SKM-1 treated with dmso at 0.1 percent for 144 hours (cell line): ENCODE data around the gene TXNL4A.

Source experiments
- DNase-seq: peaks from one replicate; lab custom pipeline; 2025; ENCODE audit not compliant: unreplicated experiment; lab: John Stamatoyannopoulos, UW

TXNL4A gene

DNA sequence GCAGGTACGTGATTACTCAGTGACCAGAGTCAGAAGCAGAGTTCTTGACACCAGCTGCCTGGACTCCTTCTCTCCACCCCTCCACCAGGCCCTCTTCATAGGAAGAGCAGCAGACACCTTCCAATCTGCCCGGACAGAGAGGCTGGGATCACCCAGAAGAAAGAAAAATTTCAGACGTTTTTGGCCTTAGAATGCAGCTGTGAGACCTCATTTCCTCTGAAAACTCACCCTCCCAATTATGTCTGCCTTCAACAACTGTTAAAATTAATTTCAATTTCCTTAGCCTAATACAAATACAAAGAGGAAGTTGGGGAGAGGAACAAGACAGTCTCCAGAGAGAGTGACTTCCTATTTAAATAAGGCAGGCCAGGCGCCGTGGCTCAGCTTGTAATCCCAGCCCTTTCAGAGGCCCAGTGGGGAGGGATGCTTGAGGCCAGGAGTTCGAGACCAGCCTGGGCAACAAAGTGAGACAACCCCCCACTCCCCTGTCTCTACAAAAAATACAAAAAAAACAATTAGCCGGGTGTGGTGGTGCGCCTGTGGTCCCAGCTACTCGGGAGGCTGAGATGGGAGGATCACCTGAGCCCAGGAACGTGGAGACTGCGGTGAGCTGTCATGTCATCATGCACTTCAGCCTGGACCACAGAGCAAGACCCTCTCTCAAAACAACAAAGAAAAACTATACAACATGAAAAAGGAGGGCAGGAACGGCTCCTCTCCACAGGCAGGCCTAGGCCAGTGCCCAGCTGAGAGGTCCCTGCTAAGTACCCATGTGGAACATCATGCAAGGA is 38.5 kb downstream of the TXNL4A start:
- peak; percentile 94 for DNase-seq

DNA sequence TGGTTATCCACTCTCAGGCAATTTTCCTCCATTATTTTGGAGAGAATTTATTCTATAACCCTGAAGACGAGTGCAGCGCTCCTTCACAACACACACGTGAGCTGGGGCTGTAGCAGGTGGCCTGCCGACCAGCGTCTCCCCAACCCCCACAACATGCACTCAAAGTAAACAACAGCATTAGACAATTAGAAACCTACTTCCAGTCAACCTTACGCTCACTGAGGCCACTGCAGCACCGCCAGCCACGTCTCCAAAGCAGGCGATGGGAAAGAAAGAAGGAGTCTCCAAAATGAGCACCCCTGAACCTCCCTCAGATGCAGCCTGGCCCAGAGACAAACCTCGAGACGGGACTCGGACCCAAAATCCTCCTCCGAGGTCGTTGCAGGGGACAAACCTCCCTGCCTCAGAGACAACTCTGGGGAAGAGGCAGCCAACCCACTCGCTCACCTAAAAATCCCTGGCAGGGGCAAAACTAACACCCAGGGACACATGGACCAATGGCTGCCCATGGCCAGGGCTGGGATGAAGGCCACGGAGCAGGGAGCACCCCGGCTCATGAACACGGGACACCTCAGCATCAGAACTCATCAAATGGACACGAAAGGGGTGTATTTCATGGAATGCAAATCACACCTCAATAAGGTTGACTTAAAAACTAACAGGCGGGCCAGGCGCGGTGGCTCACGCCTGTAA is 39.5 kb downstream of the TXNL4A start:
- DNase-seq = no peak

DNA sequence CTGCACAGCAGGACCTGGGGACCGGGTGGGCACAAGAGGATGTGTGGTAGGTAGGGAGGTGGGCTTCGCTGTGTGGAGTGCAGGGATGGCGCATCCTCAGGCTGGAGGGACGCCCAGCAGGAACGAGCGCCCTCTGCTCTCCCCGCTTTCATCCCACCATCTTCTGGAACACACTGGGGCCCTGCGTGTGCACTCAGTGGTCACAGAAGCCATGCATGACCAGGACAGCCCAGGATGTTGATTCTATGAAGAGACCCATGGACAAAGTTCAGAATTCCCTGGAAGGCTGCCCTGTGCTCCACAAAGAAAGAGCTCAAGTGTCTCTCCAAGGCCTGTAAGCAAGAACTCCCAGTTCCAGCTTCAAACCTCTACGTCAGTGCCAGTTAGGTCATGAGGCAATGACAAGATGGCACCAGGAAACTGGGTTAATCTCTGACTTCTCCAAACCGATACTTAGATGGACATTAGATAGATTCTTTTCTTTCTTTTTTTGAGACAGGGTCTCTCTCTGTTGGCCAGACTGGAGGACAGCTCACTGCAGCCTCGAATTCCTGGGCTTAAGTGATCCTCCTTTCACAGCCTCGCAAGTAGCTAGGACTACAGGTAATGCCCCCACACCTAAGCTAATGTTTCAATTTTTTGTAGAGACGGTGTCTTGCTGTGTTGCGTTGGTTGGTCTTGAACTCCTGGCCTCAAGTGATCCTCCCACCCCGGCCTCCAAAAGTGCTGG is 40.3 kb downstream of the TXNL4A start:
- DNase-seq = no peak

DNA sequence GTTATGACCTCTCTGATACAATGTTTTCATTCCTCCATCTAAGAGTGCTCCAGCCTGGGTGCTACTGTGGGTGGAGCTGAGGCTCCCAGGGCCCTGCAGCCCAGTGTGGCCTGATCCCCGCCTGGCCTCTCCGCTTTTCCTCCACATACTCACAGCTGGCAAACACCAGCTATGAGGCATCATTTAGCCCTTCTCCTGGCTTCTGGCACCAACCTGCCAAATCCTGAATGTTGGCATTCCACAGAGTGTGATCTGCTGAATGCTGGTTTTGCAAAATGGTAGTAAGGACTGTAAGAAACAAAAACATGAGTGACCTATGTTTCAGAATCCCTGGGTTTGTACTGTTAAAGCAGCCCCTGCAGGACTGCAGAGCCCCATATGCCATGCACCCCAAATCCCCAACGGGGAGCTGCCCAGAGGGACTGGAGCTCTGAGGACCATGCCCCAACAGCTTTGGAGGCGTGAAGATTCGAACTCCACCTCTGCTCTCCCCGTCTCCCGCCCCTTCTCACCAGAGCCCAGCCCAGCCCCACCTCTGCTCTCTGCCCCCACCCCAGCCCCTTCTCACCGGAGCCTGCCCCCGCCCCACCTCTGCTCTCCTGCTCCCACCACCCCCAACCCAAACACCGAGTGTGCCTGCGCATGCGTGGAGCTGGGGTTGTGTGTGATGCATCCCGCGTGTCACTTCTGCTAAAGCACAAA is 41.2 kb downstream of the TXNL4A start:
- DNase-seq = no peak

DNA sequence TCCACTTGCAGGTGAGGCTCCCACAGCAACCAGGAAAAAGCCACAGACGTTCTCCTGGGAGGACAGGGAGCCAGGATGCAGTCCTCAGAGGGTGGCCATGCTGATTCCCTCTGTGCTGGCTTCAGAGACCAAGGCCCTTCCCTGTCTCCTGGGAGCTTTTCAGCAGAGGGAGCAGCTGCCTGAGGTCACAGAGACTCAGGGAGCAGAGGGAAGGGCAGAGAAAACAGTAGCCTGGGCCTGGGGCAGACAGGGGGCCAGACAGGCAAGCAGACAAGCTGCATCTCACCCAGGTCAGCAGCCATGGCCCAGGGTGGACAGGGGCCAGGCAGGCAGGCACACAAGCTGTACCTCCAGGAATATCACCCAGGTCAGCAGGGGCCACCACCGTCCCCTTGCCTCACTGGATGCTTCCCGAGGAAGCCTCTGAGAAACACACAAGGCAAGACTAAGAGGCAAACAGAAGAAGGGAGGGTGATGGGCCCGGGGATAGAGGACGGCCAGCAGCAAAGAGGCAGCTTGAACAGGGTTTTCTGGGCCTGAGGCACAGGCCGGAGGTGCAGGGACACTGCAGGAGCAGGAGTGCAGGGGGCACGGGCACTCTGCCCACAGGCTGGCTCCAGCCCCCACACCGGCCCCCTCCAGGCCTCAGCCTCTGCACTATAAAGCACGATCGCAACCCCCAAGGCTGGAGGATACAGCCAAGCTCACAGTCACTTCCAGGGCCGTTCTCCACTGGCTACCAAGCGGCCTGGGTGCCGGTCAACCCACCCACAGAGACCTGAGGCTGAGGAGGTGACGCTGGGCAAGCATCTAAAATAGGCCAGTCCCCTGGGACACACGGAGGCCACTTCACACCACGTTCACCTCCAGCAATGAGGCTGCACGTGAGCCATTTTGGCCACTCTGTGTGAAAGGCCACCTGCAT is 43.0 kb downstream of the TXNL4A start:
- no peak for DNase-seq

DNA sequence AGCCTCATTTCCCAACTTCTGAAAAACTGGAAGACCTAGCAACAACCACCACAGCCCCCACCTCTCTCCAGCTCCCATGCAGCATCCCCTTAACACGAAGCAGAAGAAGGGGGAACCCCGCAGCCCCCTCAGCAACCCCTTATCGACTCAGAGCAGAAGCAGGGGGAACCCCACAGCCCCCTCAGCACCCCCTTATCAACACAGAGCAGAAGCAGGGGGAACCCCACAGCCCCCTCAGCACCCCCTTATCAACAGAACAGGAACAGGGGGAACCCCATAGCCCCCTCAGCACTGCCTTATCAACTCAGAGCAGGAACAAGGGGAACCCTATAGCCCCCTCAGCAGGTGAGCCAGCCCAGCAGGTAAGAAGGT is 43.6 kb downstream of the TXNL4A start:
- DNase-seq = no peak

DNA sequence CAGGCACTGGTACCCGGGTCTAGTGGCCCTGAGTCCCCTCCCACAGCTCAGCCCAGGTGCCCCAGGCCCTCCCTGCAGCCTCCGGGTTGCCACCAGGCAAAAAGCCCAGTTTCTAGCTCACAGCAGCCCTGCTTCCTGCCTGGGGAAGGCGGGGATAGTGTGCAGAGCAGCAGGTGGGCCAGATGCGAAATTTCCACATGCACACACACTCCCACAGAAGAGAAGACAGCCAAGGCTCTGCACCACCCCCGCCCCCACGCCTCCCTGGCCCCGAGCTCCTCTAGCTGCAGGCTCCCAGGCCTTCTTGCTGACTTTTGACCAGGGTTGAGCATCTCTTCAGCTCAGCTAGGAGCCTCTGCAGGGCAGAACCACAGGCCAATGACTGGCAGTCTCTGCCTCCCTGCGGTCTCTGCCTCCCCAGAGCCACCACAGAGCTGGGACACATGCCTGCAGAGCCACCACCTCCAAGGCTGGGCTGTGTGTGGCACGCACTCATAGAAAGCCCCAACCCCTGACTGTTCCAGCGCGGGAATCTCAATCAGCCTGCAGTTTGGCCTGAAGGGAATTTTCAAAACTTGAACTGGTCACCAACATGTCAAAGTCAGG is 44.1 kb downstream of the TXNL4A start:
- no peak for DNase-seq

DNA sequence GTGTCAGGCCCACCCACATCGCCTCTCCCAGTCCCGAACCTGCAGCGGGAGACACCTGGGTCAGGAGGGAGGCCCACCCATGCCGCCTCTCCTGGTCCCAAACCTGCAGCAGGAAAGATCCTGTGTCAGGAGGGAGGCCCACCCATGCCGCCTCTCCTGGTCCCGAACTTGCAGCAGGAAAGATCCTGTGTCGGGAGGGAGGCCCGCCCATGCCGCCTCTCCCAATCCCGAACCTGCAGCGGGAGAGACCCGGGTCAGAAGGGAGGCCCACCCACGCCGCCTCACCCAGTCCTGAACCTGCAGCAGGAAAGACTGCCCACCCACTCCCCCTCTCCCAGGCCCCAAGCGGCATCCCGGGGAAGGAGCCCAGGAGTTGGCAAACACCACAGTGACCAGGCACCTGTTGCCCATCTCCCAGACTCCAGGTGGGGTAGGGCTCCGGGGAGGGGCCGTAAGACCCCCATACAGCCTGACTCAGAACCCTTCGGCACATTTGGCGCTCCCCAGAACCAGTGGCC is 44.7 kb downstream of the TXNL4A start:
- no peak for DNase-seq

DNA sequence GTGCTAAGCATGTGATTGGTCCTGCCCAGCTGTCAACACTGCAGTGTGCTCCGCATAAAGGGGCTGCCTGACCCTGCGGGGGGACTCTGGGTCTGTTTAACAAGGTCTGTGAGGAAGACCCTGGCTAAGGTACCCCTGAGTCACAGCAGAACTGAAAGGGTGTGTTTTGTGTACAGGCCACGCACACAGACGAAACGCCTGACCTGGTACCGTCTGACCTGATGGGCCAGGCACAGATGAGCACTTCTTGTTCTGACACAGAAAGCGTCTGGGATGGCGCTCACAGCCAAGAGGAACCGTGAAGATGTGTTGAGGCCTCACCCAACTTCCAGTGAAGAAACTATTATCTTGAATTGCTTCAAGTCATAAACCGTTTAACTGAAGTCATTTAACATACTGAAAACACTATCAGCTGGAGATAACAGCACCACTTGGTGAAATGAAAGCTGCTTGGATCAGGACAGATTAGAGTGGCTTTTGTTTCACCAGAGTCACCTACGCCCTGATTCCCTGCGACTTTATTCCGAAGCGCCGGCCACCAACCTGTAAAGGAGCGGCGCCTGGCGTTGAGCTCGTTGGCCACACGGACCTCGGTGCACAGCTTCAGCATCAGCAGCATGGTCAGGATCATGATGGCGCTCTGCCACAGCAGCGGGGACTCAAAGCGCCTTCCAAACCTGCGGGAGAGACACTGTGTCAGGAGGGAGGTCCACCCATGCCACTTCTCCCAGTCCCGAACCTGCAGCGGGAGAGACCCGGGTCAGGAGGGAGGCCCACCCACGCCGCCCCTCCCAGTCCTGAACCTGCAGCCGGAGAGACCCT is 45.4 kb downstream of the TXNL4A start:
- no peak for DNase-seq

DNA sequence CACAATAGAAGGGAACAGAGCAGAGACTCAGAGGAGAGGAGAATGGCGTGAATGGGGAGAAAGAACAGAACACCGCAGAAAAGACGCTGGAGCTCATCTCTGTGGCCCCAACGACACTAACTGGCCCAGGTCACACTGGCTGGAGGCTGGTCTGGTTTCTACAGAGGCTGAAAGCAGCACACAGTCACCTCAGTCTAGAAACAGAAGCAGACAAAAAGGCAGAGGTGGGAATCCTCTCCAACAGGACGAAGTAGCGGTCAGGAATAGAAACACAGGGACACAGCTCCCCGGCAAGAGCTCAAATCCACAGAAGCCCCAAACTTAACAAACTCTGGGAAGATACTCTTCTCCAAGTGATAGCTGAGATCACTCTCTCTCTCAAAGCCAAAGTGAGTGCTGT is 46.2 kb downstream of the TXNL4A start:
- DNase-seq = no peak

DNA sequence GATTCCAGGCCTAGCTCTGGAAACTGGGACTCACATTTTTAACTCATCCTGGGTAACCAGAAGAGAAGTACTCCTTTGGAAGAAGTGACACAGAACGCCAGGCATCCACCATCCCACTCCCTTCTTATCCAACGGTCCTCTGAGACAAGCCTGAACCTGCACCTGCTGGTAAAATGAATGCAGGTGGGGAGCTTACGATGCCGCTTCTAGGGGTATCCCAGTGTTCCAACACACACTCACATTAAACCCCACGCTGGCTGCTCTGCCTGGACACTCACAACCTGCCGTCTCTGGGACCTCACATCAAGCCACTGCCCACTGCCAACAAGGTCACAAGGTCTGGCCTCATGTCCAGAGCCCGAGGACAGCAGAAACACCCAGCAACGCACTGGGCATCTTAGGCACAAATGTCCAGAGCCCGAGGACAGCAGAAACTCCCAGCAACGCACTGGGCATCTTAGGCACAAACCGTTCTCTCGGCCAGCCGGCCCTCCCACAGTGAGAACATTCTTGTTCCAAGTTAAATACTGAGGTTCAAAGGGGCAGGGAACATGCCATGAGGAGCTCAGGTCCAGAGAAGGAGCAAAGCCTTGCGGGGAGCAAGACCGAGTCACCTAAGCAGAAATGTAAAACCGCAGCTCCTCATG is 46.8 kb downstream of the TXNL4A start:
- DNase-seq = no peak

DNA sequence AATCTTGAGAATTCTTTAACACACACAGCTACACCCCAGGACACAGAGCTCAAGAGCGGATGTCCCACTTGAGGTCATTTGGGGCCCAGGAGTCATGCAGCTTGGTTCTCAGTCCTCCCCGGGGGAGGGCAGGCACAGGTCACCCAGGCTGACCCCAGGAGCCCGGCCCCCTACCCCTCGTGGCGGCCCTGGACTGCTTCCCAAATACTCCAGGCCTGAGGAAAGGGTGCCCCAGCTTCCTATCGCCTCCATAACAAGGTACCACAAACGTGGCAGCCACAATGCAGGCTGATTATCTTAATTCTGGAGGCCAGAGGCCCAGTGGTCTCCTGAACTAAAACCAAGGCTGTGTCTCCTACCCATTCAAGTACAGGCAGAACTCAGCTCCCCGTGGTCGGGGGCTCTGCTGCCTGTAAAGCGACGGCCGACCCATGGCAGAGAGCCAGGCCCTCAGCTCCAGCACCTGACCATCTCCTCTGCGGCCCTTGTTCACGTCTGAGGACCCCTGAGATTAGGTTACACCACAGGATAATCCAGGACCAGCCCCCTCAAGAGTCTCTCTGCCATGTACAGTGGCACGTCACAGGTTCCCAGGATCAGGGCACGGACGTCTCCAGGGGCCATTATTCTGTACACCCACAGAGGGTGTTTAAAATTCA is 47.4 kb downstream of the TXNL4A start:
- DNase-seq = no peak

DNA sequence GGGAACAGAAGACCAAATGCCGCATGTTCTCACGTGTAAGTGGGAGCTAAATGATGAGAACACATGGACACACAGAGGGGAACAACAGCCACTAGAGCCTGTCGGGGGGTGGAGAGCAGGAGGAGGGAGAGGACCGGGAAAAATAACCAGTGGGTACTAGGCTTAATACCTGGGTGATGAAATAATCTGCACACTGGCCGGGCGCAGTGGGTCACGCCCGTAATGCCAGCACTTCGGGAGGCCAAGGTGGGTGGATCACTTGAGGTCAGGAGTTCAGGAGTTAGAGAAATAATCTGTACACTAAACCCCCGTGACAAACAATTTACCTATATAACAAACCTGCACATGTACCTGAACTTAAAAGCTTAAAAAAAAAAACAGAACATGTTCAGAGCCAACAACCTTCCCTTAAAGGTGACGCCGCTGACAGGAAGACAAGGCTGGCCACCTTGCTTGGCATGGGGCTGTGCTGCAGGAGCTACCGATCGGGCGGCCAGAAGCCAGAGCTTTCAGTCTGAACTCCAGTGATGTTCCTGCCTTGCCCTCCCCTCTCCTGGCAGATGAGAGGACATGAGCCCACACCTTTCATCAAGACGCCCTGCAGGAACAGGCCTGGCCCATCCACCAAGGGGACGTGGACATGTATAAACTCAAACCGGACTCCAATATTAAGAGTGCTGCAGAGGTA is 48.1 kb downstream of the TXNL4A start:
- DNase-seq = no peak

DNA sequence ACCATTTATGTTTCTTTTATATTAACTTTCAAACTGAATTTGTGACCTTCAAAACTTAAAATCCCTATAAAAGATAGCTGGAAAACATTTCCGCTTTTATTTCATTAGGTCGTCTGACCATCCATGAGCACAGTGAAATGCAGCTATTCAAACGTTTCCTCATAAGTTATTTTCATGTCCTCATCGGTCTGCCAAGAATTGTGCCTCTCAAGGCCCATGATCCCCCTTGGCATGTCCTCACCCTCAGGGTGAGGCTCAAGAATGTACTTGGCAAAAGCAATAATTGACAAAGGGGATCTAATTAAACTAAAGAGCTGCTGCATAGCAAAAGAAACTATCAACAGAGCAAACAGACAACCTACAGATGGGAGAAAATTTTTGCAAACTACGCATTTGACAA is 49.3 kb downstream of the TXNL4A start:
- no peak for DNase-seq

DNA sequence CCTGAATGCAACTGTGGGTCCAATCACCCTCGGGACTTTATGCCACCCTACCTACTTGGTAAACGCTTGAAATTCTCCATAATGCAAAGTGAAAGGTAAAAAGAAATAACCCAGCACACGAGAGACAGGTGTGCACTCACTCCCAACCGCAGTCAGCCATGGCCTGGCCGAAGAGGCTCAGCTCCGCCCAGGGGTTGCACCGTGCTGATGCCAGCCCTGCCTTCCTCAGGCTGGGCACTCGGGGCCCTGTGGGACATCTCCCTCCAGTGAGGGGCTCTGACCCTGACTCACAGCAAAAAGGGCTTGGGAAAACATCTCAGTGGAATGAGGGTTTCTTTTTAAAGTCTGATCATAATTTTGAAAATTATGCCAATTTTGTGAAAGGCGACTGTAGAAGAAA is 50.2 kb downstream of the TXNL4A start:
- no peak for DNase-seq

DNA sequence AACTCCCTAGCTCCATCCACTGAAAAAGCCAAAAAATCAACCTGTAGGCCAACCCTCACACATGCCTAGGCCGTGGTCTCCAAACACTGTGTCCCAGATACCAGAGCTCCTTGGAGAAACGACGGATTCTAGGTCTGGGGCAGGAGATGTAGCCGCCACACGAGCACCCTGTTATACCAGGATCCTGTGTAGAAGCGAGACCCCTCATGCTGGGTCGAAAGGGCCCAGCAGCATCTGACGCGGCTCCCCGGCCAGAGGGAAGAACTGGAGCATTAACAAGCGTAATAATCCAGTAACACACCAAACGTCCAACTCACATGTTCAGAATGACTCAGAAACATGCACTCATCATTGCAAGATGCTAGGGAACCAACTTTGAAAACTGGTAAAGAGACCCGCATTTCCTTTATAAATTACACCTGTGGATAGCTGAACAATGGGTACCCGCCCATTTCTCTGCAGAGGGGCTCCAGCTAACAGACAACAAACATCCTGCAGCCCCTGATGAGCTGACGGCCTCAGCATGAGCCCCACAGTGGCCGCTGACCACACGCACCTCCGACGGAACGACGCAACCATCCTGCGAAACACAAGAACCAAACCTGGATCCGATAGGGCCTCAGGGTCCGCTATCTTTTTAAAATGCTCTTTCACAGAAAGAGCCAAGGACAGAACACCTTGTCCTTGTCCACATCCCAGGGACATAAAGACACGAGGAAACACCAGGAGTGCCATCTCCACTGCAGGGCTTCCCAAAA is 51.1 kb downstream of the TXNL4A start:
- DNase-seq = no peak

DNA sequence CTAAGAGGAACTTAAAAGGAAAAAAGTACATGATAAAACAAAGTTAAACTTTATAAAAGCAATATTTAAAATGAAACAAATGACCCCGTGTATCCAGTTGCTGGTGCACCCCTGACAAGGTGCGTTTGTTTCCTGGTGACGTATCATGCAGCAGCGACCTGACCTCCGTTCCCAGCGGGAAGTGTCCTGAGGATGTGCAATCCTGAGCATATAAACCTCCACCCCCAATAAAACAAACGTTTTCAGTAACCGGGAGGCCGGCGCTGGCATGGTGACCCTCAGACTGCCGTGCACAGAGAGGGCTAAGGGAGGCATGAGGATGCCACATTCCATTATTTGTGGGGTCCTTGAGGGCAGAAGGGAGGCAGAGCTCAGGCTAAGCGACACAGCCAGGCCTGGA is 51.7 kb downstream of the TXNL4A start:
- DNase-seq = no peak
